Testis (tissue), 3 donors: ENCODE measurements around the gene SELENOS. TPM values are rescaled to one million over a fixed set of nuclear protein-coding genes. Genes with fewer than 3 reads are reported as not detected.

Source experiments
- DNase-seq: peaks from one replicate; pipeline ENCODE4 v3.0.0-alpha.2; 2019
- H3K27ac ChIP-seq, 2 donors: fragments of 200-600 bp; sonication (generic); one replicate each; pipeline ENCODE4 v1.5.1; 2019
- H3K27me3 ChIP-seq: fragments of 200-600 bp; sonication (generic); one replicate; pipeline ENCODE4 v1.5.1; 2019
- H3K36me3 ChIP-seq: fragments of 200-600 bp; sonication (generic); one replicate; pipeline ENCODE4 v1.5.1; 2017; ENCODE audit warnings: low read depth; ENCODE audit errors: missing control alignments
- H3K4me1 ChIP-seq: fragments of 200-600 bp; sonication (generic); one replicate; pipeline ENCODE4 v1.5.1; 2019
- H3K4me3 ChIP-seq, 2 donors: fragments of 200-600 bp; sonication (generic); one replicate each; pipeline ENCODE4 v1.5.1; 2017 to 2019
- H3K9me3 ChIP-seq: fragments of 200-600 bp; sonication (generic); one replicate; pipeline ENCODE4 v1.5.1; 2017
- POLR2A ChIP-seq: fragments of 450-650 bp; IDR thresholded peaks from one replicate; pipeline ENCODE4 v1.6.1; 2017; ENCODE audit warnings: antibody characterized with exemption, mild to moderate bottlenecking, moderate library complexity
- WGBS, 2 donors: methylation state at CpG; one replicate each; pipeline ENCODE4 v1.1.5; 2018; 5-methylcytosine and 5-hydroxymethylcytosine counted together
- intact Hi-C: fragments of 100-400 bp; cut with DNase I; formaldehyde crosslinking; loops from one replicate; pipeline ENCODE4 v1.15.1; 2023; ENCODE audit warnings: low total_unique reads
- polyA plus RNA-seq: library from polyadenylated mRNA; stranded (reverse); fragments of 350-450 nt; fragmentation: Illumina TruSeq; extraction: RNeasy Lipid Tissue Mini Kit (QIAGEN cat#74804); gene quantifications from one replicate; pipeline ENCODE4 v1.2.3, GENCODE V29; 2014; ENCODE audit warnings: low read depth, low replicate concordance; ENCODE audit not compliant: insufficient read depth
- total RNA-seq, 2 donors: library from RNA; depleted of rRNA; stranded (reverse); fragments of >200 nt; gene quantifications; one replicate each; pipeline ENCODE4 v1.2.3, GENCODE V29; 2016
- TF ChIP-seq, protein P1 (sequence below), 3 experiments: fragments of 450-650 bp in 2 of 3; fragments of 200-600 bp in 1 of 3; sonication (generic) in 1 of 3; IDR thresholded peaks; one replicate each; pipeline ENCODE4 v1.5.1; 2016 to 2019; ENCODE audit warnings: antibody characterized with exemption in 3 of 3, mild to moderate bottlenecking in 2 of 3, moderate library complexity in 1 of 3

SELENOS gene
- total and polyA plus RNA-seq, 3 donors from 2014 or later = 128 to 178 (median 134) TPM

GRCh38 chr15:101322016-101322695 is 44.9 kb upstream of the SELENOS start:
- Histone ChIP-seq H3K27ac (no peak overlapping the region), H3K9me3 (no peaks in the 10 kb centered on the region), H3K36me3 (no peaks in the 10 kb centered on the region), H3K27me3 (no peaks in the 10 kb centered on the region), H3K4me3 (no peak overlapping the region), H3K4me1 (no peaks in the 10 kb centered on the region)
- intact Hi-C loops = no loop called here
- 91 to 92% methylated on average over 21 of the region's 21 CpGs for WGBS, 2 donors
- no peak for DNase-seq
- TF ChIP-seq, protein P1, sequence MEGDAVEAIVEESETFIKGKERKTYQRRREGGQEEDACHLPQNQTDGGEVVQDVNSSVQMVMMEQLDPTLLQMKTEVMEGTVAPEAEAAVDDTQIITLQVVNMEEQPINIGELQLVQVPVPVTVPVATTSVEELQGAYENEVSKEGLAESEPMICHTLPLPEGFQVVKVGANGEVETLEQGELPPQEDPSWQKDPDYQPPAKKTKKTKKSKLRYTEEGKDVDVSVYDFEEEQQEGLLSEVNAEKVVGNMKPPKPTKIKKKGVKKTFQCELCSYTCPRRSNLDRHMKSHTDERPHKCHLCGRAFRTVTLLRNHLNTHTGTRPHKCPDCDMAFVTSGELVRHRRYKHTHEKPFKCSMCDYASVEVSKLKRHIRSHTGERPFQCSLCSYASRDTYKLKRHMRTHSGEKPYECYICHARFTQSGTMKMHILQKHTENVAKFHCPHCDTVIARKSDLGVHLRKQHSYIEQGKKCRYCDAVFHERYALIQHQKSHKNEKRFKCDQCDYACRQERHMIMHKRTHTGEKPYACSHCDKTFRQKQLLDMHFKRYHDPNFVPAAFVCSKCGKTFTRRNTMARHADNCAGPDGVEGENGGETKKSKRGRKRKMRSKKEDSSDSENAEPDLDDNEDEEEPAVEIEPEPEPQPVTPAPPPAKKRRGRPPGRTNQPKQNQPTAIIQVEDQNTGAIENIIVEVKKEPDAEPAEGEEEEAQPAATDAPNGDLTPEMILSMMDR (IDR thresholded peaks at IDR 0.05) = no peak
- no peak for TF ChIP-seq POLR2A

DNA sequence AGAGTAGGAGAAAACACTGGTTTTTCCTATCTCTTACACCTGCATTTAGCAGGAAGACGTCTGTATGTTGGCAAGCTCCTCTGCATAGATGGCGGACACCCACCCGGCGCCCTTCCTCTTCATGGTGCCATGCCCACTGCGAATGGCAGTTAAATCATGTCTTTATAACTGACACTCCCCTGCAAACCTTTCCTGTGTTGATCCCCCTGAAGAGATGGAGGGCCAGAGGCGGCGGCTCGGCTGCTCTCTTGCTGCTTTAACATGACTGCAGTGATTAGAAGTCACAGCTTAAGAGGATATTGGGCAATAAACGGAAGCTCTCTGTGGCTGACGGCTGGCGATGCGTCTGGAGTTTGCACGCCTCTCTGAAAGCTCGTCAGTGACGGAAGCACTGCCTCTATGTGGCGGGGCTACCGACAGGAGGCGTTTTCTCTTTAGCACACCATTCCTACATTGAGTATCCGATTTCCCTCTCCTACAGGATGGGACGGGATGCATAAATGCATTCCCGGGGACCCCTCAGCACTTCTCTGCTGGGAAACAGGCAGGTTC is 43.3 kb upstream of the SELENOS start:
- no peak overlapping the region for H3K4me3 ChIP-seq
- WGBS, 2 donors = 85 to 87% methylated on average over 20 to 21 of the region's 21 CpGs
- intact Hi-C loops = no loop called here

DNA sequence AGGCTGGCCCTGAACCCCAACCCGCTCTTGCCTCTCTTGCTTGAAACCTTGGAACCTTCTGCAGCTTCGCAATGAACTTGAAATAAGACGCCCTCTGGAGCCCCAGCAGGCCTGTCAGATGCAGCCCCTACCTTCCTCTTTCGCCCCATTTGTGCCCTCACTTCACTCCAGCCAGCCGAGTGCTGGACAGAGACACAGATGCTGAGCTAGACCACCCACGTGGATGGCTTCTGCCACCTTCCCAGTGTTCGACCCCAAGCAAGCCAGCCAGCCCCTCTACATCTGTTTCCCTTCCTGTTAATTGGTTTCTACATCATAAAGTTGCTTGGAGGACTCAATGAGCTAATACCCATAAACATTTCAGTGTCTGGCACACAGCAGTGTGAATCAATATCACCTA is 41.6 kb upstream of the SELENOS start:
- WGBS, 2 donors = 68 to 78% methylated on average over 7 of the region's 7 CpGs
- H3K4me1 ChIP-seq = peaks cover 4% of the 10 kb centered on the region
- H3K4me3 ChIP-seq = no peak overlapping the region
- H3K27ac ChIP-seq = no peak overlapping the region
- no peaks in the 10 kb centered on the region for H3K9me3 ChIP-seq
- DNase-seq = no peak
- TF ChIP-seq POLR2A = no peak
- TF ChIP-seq, protein P1 (IDR thresholded peaks at IDR 0.05) = no peak
- intact Hi-C loops = no loop called here
- H3K27me3 ChIP-seq = no peaks in the 10 kb centered on the region
- H3K36me3 ChIP-seq = no peaks in the 10 kb centered on the region

More for the DNA sequence above, 43.3 kb upstream of the SELENOS start:
- DNase-seq = no peak
- H3K9me3 ChIP-seq = no peaks in the 10 kb centered on the region
- TF ChIP-seq POLR2A = no peak
- TF ChIP-seq, protein P1 (IDR thresholded peaks at IDR 0.05) = no peak
- no peak overlapping the region for H3K27ac ChIP-seq
- peaks cover 4% of the 10 kb centered on the region for H3K4me1 ChIP-seq
- H3K36me3 ChIP-seq = no peaks in the 10 kb centered on the region
- no peaks in the 10 kb centered on the region for H3K27me3 ChIP-seq

DNA sequence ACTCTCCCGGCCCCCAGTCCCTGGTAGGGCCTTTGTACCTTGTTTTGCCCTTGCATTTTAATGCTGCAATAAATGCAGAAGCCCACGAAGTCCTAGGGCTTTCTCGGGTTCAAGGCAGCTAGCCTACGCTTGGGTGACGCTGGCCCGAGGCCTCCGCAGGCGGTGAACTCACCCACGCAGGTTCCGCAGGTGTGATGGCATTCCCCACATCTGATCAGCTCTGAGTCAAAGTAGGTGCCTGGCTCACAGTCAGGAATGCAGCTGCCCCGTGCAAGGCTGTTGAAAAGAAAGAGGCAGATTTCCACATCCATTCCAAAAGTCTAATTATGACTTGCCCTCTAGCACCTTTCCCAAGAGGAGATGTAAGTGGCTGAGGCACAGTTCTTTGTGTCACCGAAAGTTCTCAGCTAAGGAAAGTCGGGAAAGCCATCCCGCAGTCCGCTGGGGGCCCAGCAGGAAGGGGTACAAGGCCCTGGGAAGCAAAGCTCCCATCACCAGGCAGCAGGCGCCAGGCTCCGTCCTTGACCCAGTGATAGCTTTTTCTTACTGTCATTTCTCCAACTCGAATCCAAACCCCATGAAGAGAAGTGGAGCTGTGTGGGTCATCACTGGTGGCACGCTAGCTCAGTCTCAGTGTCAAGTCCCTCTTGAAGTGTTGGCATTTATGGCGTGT is 41.0 kb upstream of the SELENOS start:
- Histone ChIP-seq H3K9me3 (no peaks in the 10 kb centered on the region), H3K27ac (no peak overlapping the region), H3K4me1 (peaks cover 4% of the 10 kb centered on the region), H3K27me3 (no peaks in the 10 kb centered on the region), H3K36me3 (no peaks in the 10 kb centered on the region), H3K4me3 (no peak overlapping the region)
- DNase-seq = no peak
- intact Hi-C loops = no loop called here
- WGBS, 2 donors = 87 to 88% methylated on average over 20 of the region's 20 CpGs
- TF ChIP-seq, protein P1 (IDR thresholded peaks at IDR 0.05) = no peak
- TF ChIP-seq POLR2A = no peak
